Measurements from ENCODE around the gene RAE1. TPM values are rescaled to one million over a fixed set of nuclear protein-coding genes. Genes with fewer than 3 reads are reported as not detected.
"Not testable (repeated sequence)": the region's sequence is repeated elsewhere in the genome, so short reads cannot be mapped to it uniquely, and the experiment has no call there.

Gene RAE1
- total RNA-seq, 1 donor from 2014 or later, result 31.8 TPM

GRCh38 chr20:57325632-57326356 is 25.3 kb upstream of the RAE1 start:
- DNase-seq (ENCODE audit: low spot score in 2 of 2) (no peak), FAIRE-seq (no peak)

DNA sequence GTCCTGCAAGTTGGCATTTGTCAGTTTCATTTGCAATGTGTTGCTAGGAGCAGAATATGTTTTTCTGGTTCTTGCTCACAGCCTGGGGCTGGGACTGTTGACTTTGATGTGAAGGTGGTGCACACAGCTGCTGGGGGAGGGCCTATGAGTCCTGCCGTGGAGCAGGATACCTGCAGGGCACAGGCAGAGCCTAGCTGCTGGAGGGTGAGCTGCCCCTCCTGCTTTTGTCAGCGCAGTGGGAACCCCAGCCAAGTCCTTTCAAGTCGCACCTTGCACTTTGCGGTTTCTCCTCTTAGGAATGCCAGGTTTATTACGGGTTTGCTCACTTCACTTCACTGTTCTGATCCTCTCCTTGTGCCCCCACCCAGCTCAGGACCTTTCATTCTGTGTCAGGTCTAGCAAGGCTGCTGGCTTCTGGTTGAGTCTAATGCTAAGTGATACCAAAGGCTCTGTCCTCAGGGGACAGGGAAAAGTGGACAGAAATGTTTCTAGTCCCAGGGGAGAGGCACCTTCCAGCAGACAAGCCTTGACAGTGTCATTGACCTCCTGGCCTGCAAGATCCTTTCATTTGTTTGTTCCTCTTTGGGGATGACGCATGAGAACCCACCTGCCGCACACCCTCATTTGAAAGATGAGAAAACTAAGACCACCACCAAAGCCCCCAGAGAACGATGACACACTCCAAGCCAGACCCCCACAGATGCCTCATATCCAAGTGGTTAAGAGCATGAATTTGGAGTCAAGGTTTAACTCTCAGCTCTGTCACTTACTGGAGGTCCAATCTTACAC is 24.2 kb upstream of the RAE1 start:
- no peak for FAIRE-seq
- no peak for DNase-seq (ENCODE audit: low spot score in 2 of 2)

DNA sequence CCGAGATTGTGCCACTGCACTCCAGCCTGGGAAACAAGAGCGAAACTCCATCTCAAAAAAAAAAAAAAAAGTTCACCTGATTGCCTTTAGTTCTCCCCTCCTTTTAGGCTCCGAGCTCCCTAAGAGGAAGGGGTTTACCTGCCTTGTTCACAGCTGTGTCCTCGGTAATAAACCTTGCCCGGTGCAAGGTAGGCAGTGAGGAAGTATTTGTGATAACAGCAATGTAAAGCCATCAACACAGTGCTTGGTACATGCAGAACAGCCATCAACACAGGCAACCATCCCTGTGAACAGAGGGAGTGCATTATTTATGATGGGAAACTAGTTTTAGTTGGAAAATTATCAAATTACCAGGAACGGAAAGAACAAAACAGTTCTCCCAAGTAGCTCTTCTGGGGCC is 23.2 kb upstream of the RAE1 start:
- no peak for FAIRE-seq

GRCh38 chr20:57329608-57330221 is 21.3 kb upstream of the RAE1 start, which contains the start of gene SPO11:
Gene SPO11, plus strand, starts transcription at chr20:57329803. Its CDS starts 65 bp downstream, at chr20:57329868.
- FAIRE-seq (no peak), DNase-seq (ENCODE audit: low spot score in 2 of 2) (no peak)

More for the DNA sequence above, 23.2 kb upstream of the RAE1 start:
- no peak for DNase-seq (ENCODE audit: low spot score in 2 of 2)

- peak; percentile 45 for FAIRE-seq
- DNase-seq (ENCODE audit: low spot score in 2 of 2), result peak in 1 of 2 donors; percentile 66
Measured at GRCh38 chr20:57330998-57331397, 20.1 kb upstream of the RAE1 start.

- no peak for DNase-seq (ENCODE audit: low spot score in 2 of 2)
- FAIRE-seq, result no peak
Measured at GRCh38 chr20:57332105-57333089, 18.7 kb upstream of the RAE1 start.

DNA sequence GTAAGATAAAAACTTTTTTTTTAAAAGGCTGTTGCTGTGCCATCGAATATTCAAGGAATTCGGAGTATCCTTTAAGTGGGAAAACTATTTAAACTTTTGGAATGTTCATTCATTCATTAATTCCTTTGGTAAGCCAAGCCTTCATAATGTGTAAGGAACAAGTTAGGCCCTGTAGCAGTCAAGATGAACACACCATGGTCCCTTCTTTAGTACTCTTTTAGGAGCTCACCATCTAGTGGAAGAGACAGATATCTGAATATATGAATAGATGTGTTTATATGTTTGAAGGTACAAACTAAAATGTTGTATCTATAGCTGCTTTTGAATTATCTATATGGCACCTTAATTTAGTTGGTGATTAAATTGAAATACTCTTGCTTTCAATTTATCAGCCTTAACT is 15.7 kb upstream of the RAE1 start:
- no peak for DNase-seq (ENCODE audit: low spot score in 2 of 2)
- no peak for FAIRE-seq

DNA sequence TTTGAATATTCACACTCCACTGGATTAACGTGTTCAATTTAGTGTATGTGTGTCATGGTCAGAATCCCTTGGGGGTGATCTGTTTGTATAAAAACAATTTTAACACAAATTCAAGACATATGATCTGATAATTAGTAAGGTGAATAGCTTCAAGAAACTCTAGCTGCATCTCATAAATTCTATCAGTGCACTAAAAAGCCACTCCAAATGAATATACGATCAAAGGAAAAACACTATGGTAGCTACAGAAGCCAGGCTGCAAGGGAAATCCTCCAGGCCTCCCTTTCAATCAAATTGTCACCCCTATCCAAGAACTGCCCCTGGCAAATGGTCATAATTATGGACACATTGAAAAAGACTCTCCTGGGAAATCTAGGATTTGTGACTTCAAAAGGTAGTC is 9.4 kb upstream of the RAE1 start:
- no peak for DNase-seq (ENCODE audit: low spot score in 2 of 2)
- FAIRE-seq, result no peak

GRCh38 chr20:57342829-57343228 is 8.2 kb upstream of the RAE1 start:
- DNase-seq (ENCODE audit: low spot score in 2 of 2) (no peak), FAIRE-seq (no peak)

- DNase-seq (ENCODE audit: low spot score in 2 of 2) (peak; percentile 46 to 54), FAIRE-seq (peak; percentile 87)
Measured at GRCh38 chr20:57346477-57346876, 4.6 kb upstream of the RAE1 start.

- no peak for FAIRE-seq
- DNase-seq (ENCODE audit: low spot score in 2 of 2), result no peak
Measured at GRCh38 chr20:57347393-57347792, 3.7 kb upstream of the RAE1 start.

DNA sequence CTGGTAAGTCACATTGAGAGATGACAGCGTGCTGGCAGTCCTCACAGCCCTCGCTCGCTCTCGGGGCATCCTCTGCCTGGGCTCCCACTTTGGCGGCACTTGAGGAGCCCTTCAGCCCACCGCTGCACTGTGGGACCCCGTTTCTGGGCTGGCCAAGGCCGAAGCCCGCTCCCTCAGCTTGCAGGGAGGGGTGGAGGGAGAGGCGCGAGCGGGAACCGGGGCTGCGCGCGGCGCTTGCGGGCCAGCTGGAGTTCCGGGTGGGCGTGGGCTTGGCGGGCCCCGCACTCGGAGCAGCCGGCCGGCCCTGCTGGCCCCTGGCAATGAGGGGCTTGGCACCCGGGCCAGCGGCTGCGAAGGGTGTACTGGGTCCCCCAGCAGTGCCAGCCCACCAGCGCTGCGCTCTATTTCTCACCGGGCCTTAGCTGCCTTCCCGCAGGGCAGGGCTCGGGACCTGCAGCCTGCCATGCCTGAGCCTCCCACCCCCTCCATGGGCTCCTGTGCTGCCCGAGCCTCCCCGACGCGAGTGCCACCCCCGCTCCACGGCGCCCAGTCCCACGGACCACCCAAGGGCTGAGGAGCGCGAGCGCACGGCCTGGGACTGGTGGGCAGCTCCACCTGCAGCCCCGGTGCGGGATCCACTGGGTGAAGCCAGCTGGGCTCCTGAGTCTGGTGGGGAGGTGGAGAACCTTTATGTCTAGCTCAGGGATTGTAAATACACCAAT is 2.7 kb upstream of the RAE1 start:
- DNase-seq (ENCODE audit: low spot score in 2 of 2); FAIRE-seq: not testable (repeated sequence)

DNA sequence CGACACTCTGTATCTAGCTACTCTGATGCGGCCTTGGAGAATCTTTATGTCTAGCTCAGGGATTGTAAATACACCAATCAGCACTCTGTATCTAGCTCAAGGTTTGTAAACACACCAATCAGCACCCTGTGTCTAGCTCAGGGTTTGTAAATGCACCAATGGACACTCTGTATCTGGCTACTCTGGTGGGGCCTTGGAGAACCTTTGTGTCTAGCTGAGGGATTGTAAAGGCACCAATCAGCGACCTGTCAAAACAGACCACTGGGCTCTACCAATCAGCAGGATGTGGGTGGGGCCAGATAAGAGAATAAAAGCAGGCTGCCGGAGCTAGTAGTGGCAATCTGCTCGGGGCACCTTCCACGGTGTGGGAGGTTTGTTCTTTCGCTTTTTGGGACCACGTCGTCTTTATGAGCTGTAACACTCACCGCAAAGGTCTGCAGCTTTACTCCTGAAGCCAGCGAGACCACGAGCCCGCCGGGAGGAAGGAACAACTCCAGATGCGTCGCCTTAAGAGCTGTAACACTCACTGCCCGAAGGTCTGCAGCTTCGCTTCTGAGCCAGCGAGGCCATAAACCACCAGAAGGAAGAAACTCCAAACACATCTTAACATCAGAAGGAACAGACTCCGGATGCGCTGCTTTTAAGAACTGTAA is 2.0 kb upstream of the RAE1 start:
- not testable (repeated sequence) for FAIRE-seq

GRCh38 chr20:57350081-57350710 is 859 bp upstream of the RAE1 start:
- no peak for FAIRE-seq
- DNase-seq (ENCODE audit: low spot score in 2 of 2), result no peak

More for the DNA sequence above, 2.0 kb upstream of the RAE1 start:
- not testable (repeated sequence) for DNase-seq (ENCODE audit: low spot score in 2 of 2)

DNA sequence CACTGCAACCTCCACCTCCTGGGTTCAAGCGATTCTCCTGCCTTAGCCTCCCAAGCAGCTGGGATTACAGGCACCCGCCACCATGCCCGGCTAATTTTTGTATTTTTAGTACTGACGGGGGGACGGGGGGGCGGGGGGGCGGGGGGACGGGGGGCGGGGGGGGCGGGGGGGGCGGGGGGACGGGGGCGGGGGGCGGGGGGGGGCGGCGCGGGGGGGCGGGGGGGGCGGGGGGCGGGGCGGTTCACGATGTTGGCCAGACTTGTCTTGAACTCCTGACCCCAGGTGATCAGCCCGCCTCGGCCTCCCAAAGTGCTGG is 371 bp upstream of the RAE1 start:
- DNase-seq (ENCODE audit: low spot score in 2 of 2); FAIRE-seq: not testable (repeated sequence)

DNA sequence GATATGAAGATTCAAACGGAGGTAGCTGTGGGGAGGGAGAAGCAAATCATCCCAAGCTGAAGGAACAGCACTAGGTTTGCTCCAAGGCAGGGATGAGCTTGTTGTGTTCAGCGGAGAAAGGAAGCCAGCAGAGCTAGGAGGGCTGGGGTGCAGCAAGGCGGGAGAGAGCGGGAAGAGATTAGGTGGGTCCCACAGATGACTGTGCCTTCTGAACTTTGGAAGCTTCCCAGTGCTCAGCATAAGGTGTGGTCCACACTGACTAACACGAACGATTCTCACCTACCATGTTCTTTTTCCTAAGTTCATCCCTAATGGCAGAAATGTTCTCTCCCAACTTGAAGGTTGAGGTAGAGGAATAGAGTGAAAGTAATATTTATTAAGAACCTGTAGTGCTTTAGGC is 1.2 kb downstream of the RAE1 start:
- FAIRE-seq (no peak), DNase-seq (ENCODE audit: low spot score in 2 of 2) (no peak)

- FAIRE-seq, result no peak
- no peak for DNase-seq (ENCODE audit: low spot score in 2 of 2)
Measured at GRCh38 chr20:57353351-57353750, 2.3 kb downstream of the RAE1 start.

DNA sequence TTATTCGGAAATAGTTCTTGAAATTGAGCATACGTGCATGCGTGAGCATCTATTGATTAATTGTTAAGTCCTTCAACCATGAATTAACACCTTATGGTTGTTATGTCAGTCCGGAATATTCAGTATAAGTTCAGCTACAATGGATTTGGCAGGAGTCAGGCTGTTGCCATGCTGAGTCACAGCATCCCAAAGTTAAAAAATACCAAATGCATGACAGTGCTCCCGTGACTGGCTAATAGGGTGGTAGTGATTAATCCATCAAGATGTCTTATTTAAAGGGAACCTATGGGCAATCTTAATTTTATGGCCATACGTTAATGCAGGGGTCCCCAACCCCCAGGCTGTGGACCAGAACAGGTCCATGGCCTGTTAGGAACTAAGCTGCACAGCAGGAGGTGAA is 10.5 kb downstream of the RAE1 start:
- DNase-seq (ENCODE audit: low spot score in 2 of 2), result no peak
- FAIRE-seq, result no peak

DNA sequence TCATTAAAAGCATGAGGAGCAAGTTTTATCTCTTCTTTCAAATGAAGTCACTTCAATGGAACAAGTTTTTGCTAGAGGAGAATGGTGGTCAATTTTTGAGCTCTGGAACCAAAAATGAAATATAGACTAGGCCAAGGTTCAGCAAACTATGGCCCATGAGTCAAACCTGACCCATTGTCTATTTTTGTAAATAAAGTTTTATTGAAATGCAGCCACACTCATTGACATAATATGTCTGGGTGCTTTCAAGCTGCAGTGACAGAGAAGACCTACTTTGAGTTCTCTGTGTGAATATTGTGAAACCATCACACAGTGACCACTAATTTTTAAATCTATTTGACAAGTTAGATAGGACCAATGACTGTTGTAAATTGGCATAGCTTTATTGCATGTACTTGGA is 13.4 kb downstream of the RAE1 start:
- DNase-seq (ENCODE audit: low spot score in 2 of 2) (no peak), FAIRE-seq (no peak)

Data from frontal cortex (tissue), 4 donors.